GM10248 (cell line): ENCODE data around the gene TRIOBP.

ENCODE experiments used
- CTCF ChIA-PET: fragments of 300-600 bp; sonication (Branson Sonifier 250); formaldehyde crosslinking; extraction: SDS; loops from one replicate; lab custom pipeline; 2021; ENCODE audit warnings: antibody characterized with exemption; lab: Yijun Ruan, JAX
- POLR2A ChIA-PET: fragments of 350-650 bp; sonication (Branson Sonifier 250); formaldehyde crosslinking; extraction: SDS; loops from one replicate; lab custom pipeline; 2020; ENCODE audit warnings: antibody characterized with exemption; lab: Yijun Ruan, JAX
- DNase-seq: peaks from one replicate; pipeline ENCODE4 v3.0.0; 2012; ENCODE audit errors: extremely low spot score
- CTCF ChIP-seq: IDR thresholded peaks from 2 replicates; pipeline ENCODE4 v1.5.1; 2012; ENCODE audit warnings: mild to moderate bottlenecking, low read depth; ENCODE audit errors: extremely low read depth, missing control alignments, control extremely low read depth

Gene TRIOBP

GRCh38 chr22:37732699-37733607, 36.1 kb downstream of the TRIOBP start:
- ChIA-PET POLR2A (no interaction called here), CTCF (no interaction called here)
- DNase-seq, result no peak
- no peak for TF ChIP-seq CTCF

GRCh38 chr22:37733625-37734401, 37.0 kb downstream of the TRIOBP start:
- CTCF ChIA-PET, result interaction anchor here (1.7 kb wide), 1 partner anchor 91 kb away, joined by 5 read pairs; no protein-coding TSS in a partner anchor

DNA sequence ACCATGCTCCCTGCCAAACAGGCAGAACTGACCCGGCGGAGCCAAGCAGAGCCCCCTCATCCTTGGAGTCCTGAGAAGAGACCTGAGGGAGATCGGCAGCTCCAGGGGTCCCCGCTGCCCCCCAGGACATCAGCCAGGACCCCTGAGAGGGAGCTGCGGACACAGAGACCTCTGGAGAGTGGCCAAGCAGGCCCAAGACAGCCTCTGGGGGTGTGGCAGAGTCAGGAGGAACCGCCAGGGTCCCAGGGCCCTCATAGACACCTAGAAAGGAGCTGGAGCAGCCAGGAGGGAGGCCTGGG, 37.5 kb downstream of the TRIOBP start:
- no peak for DNase-seq
- ChIA-PET CTCF (interaction anchor here (1.2 to 1.7 kb wide), 2 partner anchors 33 to 91 kb away, joined by 3 to 5 read pairs; no protein-coding TSS in a partner anchor), POLR2A (interaction anchor here (0.6 kb wide), 1 partner anchor 74 kb away, joined by 3 read pairs; the partner anchor contains the start of gene GCAT)
- TF ChIP-seq CTCF, result no peak

More at GRCh38 chr22:37733625-37734401, 37.0 kb downstream of the TRIOBP start:
- POLR2A ChIA-PET, result interaction anchor here (0.6 kb wide), 1 partner anchor 74 kb away, joined by 3 read pairs; the partner anchor contains the start of gene GCAT
- no peak for TF ChIP-seq CTCF
- DNase-seq, result no peak

DNA sequence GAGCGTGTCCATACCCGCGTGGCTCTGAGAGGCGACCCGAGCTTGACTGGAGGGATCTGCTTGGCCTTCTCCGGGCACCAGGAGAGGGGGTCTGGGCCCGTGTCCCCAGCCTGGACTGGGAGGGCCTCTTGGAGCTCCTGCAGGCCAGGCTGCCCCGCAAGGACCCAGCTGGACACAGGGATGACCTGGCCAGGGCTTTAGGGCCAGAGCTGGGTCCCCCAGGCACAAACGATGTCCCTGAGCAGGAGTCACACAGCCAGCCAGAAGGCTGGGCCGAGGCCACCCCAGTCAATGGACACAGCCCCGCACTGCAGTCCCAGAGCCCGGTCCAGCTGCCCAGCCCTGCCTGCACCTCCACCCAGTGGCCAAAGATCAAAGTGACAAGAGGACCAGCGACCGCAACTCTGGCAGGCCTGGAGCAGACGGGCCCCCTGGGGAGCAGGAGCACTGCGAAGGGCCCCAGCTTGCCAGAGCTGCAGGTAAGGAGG, 38.2 kb downstream of the TRIOBP start:
- no peak for DNase-seq
- CTCF ChIA-PET, result interaction anchor here (1.2 to 1.7 kb wide), 2 partner anchors 32 to 92 kb away, joined by 3 to 5 read pairs; no protein-coding TSS in a partner anchor
- no peak for TF ChIP-seq CTCF
- POLR2A ChIA-PET, result no interaction called here

DNA sequence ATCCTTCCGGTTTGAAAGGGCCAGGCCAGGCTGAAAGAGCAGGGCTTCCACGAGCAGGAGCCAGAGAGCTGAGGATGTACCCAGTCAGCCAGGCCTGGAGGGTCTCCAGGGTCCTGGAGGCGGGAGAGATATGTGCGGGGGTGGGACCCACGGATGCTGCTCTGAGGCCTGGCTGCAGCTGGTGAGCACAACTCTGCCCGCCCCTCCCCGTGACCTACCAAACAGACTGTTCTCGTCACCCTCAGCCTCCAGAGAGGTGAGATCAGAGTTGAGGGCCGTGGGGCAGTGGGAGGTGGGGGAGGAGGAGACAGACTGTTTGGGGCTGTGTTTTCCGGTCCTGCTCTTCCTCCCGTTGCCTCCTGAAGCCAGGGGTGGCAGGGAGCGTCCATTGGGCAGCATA, 42.2 kb downstream of the TRIOBP start:
- no peak for TF ChIP-seq CTCF
- ChIA-PET POLR2A (no interaction called here), CTCF (no interaction called here)
- no peak for DNase-seq

DNA sequence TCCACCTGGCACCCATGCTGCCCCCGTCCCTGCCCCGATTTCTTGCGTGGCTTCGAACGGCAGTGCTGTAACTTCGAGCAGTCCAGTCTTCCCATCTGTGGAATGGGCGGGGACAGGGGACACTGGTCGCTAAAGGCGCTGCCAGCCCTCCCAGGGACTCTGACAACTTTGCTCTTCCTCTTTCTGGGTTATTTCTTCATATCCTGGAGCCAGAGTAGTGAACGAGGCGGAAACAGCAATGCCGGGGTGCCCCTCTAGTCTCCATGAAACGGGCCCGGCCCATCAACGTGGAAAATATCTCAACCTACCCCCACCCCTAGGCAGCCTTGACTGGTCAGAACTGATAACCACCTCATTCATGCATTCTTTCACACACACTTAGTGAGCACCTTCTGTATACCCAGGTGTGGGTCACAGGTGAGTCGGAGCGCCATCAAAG, 42.8 kb downstream of the TRIOBP start:
- no peak for DNase-seq
- no peak for TF ChIP-seq CTCF
- ChIA-PET CTCF (no interaction called here), POLR2A (no interaction called here)
